Measurements from ENCODE around the gene IMMP2L.

DNA sequence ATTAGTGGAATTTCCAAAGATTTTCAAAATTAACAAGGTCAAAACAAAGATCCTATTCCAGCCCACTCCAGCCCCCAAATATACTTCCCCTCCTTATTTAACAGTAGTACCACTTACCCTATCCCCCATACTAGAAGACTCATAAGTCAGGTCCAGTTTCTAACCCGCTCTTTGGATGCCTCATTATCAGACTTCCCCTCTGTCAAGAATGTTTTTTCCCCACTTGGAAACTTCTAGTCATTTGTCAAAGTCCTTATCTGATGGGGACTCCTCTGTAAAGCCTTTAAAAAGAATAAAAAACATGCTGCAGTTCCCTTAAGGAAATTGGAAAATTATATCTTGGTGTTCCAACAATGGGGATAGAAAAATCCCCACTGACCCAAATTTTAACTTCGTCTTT, 70.1 kb downstream of the IMMP2L start:
- TF ChIP-seq, protein P1, sequence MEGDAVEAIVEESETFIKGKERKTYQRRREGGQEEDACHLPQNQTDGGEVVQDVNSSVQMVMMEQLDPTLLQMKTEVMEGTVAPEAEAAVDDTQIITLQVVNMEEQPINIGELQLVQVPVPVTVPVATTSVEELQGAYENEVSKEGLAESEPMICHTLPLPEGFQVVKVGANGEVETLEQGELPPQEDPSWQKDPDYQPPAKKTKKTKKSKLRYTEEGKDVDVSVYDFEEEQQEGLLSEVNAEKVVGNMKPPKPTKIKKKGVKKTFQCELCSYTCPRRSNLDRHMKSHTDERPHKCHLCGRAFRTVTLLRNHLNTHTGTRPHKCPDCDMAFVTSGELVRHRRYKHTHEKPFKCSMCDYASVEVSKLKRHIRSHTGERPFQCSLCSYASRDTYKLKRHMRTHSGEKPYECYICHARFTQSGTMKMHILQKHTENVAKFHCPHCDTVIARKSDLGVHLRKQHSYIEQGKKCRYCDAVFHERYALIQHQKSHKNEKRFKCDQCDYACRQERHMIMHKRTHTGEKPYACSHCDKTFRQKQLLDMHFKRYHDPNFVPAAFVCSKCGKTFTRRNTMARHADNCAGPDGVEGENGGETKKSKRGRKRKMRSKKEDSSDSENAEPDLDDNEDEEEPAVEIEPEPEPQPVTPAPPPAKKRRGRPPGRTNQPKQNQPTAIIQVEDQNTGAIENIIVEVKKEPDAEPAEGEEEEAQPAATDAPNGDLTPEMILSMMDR (IDR thresholded peaks at IDR 0.05), result no peak
- TF ChIP-seq POLR2A (IDR thresholded peaks at IDR 0.05), result no peak

Data from uterus (tissue), 2 donors.